ENCODE results near the gene WDR53.

- TF ChIP-seq EP300 (conservative IDR thresholded peaks at IDR 0.05; ENCODE audit: poor library complexity, severe bottlenecking) (no peak), CTCF (IDR thresholded peaks at IDR 0.05; ENCODE audit: poor library complexity, severe bottlenecking) (no peak), REST (IDR thresholded peaks at IDR 0.05; ENCODE audit: borderline replicate concordance) (no peak), EZH2 (IDR thresholded peaks at IDR 0.05; ENCODE audit: borderline replicate concordance, insufficient read depth, low read length, poor library complexity, severe bottlenecking) (no peak), RAD21 (conservative IDR thresholded peaks at IDR 0.05) (no peak)
Measured at GRCh38 chr3:196553551-196553950, 14.8 kb downstream of the WDR53 start.
